Breast epithelium (tissue), 3 donors: ENCODE measurements around the gene LMNTD2.

Experiments used
- POLR2A ChIP-seq: fragments of 450-650 bp; IDR thresholded peaks from one replicate; pipeline ENCODE4 v1.6.1; 2016; ENCODE audit warnings: antibody characterized with exemption, mild to moderate bottlenecking, moderate library complexity
- POLR2AphosphoS5 ChIP-seq, 3 donors: sonication (generic); formaldehyde crosslinking; IDR thresholded peaks; one replicate each; pipeline ENCODE4 v1.6.1; 2017; ENCODE audit warnings: antibody characterized with exemption in 3 of 3
- TF ChIP-seq, protein P1 (sequence below), 3 donors: fragments of 450-650 bp; IDR thresholded peaks; one replicate each; pipeline ENCODE4 v1.5.1; 2016 to 2017; ENCODE audit warnings: antibody characterized with exemption in 3 of 3, mild to moderate bottlenecking in 3 of 3, moderate library complexity in 3 of 3

- TF ChIP-seq, protein P1, sequence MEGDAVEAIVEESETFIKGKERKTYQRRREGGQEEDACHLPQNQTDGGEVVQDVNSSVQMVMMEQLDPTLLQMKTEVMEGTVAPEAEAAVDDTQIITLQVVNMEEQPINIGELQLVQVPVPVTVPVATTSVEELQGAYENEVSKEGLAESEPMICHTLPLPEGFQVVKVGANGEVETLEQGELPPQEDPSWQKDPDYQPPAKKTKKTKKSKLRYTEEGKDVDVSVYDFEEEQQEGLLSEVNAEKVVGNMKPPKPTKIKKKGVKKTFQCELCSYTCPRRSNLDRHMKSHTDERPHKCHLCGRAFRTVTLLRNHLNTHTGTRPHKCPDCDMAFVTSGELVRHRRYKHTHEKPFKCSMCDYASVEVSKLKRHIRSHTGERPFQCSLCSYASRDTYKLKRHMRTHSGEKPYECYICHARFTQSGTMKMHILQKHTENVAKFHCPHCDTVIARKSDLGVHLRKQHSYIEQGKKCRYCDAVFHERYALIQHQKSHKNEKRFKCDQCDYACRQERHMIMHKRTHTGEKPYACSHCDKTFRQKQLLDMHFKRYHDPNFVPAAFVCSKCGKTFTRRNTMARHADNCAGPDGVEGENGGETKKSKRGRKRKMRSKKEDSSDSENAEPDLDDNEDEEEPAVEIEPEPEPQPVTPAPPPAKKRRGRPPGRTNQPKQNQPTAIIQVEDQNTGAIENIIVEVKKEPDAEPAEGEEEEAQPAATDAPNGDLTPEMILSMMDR (IDR thresholded peaks at IDR 0.05), result no peak
- TF ChIP-seq POLR2A (no peak), POLR2AphosphoS5 (IDR thresholded peaks at IDR 0.05) (no peak)
Observed at GRCh38 chr11:587978-588380, 27.4 kb upstream of the LMNTD2 start.
